NCI-H69 (cell line): Measurements from ENCODE around the gene MRPS15.
"Not testable (repeated sequence)": the region's sequence is repeated elsewhere in the genome, so short reads cannot be mapped to it uniquely, and the experiment has no call there.

Experiments used
- DNase-seq: peaks from one replicate; lab custom pipeline; 2025; lab: John Stamatoyannopoulos, UW

The MRPS15 gene

GRCh38 chr1:36463803-36464604, at the start of gene MRPS15:
Gene MRPS15, minus strand, starts transcription at chr1:36464384. Its CDS starts 109 bp downstream, at chr1:36464275.
- DNase-seq = peak; percentile 92

- no peak for DNase-seq
Measured at GRCh38 chr1:36512842-36513241, 48.7 kb upstream of the MRPS15 start.

GRCh38 chr1:36511804-36512798, 47.9 kb upstream of the MRPS15 start:
- peak; percentile 25 for DNase-seq

GRCh38 chr1:36511220-36511619, 47.0 kb upstream of the MRPS15 start:
- DNase-seq = not testable (repeated sequence)

GRCh38 chr1:36510418-36510817, 46.2 kb upstream of the MRPS15 start:
- peak; percentile 7 for DNase-seq

- DNase-seq = no peak
Measured at GRCh38 chr1:36508257-36508656, 44.1 kb upstream of the MRPS15 start.

- no peak for DNase-seq
Measured at GRCh38 chr1:36506276-36506920, 42.2 kb upstream of the MRPS15 start.

GRCh38 chr1:36503733-36504132, 39.5 kb upstream of the MRPS15 start:
- no peak for DNase-seq

- no peak for DNase-seq
Measured at GRCh38 chr1:36503159-36503558, 39.0 kb upstream of the MRPS15 start.

GRCh38 chr1:36502616-36503015, 38.4 kb upstream of the MRPS15 start:
- no peak for DNase-seq

GRCh38 chr1:36501911-36502310, 37.7 kb upstream of the MRPS15 start:
- not testable (repeated sequence) for DNase-seq

- no peak for DNase-seq
Measured at GRCh38 chr1:36497207-36497606, 33.0 kb upstream of the MRPS15 start.

GRCh38 chr1:36494971-36495370, 30.8 kb upstream of the MRPS15 start:
- no peak for DNase-seq

GRCh38 chr1:36493524-36493923, 29.3 kb upstream of the MRPS15 start:
- no peak for DNase-seq

GRCh38 chr1:36492491-36492890, 28.3 kb upstream of the MRPS15 start:
- DNase-seq = no peak

- not testable (repeated sequence) for DNase-seq
Measured at GRCh38 chr1:36489258-36490051, 25.3 kb upstream of the MRPS15 start.

GRCh38 chr1:36487906-36488305, 23.7 kb upstream of the MRPS15 start:
- no peak for DNase-seq

GRCh38 chr1:36487336-36487725, 23.1 kb upstream of the MRPS15 start:
- not testable (repeated sequence) for DNase-seq

- DNase-seq = peak; percentile 87
Measured at GRCh38 chr1:36486439-36487335, 22.5 kb upstream of the MRPS15 start.

GRCh38 chr1:36486093-36486438, 21.9 kb upstream of the MRPS15 start:
- no peak for DNase-seq
